ENCODE data around the gene FFAR4.

FFAR4 gene

DNA sequence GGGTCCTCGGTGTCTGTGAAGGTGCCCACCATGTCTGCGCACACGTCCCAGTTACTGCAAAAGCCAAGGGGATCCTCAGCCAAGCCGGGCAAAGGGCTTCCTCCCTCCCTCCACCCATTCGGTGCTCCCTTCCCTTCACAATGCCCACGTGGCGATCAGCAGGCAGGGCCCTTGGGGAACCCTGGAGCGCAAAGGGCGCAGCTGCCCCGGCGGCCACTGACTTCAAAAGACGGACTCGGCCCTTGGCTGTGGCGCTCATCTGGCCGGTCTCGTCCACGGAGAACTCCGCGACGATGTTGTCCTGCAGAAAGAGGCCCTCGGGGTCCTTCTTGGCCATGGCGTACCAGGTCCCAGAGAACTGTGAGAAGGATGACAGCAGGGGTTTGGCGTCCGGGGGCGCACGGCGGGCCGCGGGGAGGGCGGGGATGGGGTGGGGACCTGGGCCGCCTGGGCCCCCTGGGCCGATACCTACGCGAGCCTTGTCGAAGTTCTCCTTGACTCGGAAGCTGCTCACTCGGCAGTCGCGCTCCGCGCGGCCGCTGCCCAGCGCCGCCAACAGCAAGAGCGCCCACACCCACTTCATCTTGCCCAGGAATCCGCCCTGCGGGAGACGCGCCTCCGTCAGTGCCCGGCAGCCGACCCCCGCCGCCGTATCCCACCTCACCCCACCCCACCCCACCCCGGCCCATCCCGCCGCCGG is 34.1 kb downstream of the FFAR4 start:
- DNase-seq (ENCODE audit: low spot score), result peak; percentile 44

DNA sequence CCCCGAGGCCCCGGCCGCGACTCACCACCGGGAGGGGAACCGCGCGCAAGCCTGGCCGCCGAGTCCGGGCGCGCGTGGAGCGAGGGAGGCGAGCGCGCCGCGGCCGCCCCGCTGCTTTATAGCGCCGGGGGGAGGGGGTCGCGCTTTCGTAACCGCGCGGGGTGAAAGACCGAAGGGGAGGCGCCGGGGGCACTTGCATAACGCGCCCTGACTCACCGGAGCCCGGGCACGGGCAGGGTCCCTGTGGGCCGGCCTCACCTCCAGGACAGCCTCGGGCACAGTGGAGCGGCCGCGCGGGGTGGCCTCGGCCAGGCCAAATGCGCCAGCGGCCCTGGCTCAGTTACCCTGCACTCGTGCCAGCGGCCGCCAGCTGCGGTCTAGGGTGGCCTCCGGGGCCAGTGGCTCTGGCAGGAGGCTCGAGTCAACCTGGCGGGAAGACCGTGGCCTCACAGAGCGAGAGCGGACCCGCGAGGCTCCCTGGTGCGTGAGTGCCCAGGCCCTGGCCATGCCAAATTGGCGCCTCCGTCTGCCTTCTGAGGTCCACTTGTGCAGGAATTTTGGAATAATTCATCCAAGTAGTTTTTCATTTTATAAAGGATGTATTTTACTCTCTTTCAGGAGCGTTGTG is 34.8 kb downstream of the FFAR4 start, which contains the start of gene RBP4:
Gene RBP4, minus strand, starts transcription at position 90 of the 628 bp plus-strand sequence. CDS start 207 bp downstream, outside the sequence.
- peak; percentile 24 for DNase-seq (ENCODE audit: low spot score)

DNA sequence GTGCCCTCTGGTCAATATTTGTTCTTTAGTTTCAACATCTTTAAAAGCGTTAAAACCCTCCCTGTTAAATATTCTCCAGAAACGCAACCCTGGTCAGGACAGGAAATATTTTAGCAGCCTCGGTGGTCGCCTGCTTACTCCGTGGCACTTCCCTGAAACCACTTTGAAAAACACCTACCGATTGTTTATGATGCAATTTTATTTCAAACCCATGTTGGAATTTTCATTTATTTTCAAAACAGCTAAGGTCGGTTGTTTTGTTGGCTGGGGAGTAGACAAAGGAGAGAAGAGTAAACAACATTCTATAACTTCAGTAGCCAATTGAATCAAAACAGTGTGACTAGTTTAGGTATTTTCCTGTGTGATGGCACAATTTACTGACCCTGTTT is 35.3 kb downstream of the FFAR4 start:
- DNase-seq (ENCODE audit: low spot score), result no peak

DNA sequence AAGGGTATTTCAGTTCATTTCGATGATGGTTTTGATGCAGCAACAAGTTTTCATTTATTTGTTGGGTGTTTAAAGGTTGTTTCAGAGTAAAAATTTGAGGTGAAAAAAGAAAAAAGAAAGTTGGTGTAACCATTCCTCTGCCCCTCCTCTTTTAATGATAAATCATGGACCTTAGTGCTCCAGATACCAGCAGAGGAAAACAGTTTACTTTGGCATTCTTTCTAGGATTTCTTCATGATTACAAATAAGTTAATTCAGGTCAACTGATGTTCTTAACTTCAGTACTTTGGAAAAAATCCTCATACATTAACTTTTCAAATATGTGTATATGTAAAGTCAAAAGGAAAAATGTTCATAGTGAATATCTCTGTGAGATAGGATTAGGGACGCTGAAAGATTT is 36.6 kb downstream of the FFAR4 start:
- no peak for DNase-seq (ENCODE audit: low spot score)

DNA sequence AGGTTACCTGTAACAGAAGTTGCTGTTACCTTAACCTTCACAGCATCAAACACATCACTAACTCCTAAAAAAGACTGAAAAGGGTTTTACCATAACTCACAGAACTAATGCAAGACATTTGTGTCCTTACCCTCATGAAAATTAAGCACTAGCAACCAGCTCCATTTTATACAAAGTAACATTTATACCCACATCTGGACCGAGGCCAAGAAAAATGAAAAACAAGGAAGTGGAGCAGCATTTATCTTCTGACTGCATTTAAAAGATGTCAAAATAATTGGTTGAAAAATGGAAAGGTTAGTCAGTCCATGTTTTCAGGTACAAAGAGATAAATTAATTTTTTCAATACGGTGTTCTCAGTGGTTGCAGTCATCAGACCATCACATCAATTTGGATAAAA is 37.7 kb downstream of the FFAR4 start:
- no peak for DNase-seq (ENCODE audit: low spot score)

DNA sequence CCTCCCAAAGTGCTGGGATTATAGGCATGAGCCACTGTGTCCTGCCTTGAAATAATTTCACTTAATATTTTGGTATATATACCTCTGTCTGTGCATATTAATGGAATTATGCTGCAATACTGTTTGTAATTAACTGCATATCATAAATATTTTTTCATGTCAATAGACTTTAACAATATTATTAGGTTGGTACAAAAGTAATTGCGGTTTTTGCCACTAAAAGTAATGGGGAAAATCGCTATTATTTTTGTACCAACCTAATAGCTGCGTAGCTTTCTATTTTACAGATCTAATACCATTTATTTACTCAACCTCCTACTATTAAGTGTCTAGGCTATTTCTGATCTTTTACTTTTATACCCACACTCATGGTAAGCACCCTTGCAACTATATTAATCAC is 42.0 kb downstream of the FFAR4 start:
- DNase-seq (ENCODE audit: low spot score), result no peak

DNA sequence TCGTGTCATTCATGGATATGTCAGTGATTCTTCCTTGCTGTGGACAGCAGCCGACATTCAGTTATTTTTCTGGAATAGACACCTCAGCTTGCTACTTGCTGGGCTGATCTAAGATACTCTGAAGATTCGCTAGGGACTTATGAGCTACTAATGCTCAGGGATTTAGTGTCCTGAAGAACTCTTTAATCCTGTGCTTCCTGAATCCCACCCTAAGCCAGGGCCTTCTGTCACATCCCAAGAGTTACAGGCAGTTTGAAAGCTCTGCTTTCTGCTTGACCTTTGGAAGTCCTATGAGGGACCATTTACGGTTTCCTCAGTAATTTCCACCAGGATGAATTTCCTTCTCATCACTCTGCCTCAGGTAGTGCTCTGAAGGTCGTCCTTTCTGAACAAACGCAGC is 45.8 kb downstream of the FFAR4 start, which contains the start of gene PDE6C:
Gene PDE6C, plus strand, starts transcription at position 227 of the 400 bp plus-strand sequence. CDS start 189 bp downstream, outside the sequence.
- no peak for DNase-seq (ENCODE audit: low spot score)

DNA sequence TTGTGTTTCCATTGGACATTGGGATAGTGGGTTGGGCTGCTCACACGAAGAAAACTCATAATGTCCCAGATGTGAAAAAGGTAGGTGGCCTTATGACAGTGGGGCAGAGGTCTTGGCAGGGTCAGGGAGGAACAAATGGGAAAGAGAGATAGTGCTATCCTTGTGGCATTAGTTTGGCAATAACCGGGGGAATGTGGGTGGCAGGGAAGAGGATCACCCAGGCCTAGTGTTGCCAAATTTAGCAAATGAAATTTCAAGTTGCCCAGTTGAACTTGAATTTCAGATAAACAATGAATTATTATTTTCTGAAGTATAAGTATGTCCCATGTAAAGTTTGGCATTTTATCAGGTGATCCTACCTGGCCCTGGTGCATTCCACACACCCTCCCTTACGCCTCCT is 46.7 kb downstream of the FFAR4 start:
- no peak for DNase-seq (ENCODE audit: low spot score)

DNA sequence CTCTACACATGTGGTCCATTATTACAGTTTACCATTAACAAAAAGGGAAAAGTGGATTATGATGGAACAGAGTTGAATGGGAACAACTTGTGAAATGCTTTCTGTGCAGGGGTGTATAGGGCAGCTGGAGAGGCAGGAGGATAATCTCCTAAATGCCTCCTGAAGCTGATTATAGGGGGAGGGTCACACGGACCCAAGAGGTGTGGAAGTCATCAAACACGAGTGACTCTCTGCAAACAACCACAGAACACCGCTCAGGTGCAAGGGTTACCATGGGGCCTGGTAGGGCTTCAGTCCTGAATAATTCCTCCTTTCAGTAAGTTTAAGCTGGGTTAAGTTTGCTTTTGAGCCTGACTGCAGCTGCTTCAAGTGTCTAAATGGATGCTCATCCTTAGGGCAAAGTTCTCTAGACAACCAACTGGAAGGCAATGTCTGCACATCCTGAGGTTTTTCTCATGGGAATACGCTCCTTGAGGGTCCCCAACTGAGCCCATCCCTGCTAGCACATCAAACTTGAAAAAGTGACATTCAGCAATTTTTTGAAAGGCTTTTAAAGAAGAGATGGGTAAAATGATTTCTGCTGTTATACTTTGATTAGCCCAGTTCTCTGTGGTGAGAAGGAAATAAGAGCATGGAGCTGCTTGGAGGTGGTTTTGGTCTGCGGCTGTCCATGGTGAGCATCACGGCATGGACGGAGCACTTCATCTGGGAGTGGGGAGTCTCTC is 47.8 kb downstream of the FFAR4 start:
- DNase-seq (ENCODE audit: low spot score), result no peak

DNA sequence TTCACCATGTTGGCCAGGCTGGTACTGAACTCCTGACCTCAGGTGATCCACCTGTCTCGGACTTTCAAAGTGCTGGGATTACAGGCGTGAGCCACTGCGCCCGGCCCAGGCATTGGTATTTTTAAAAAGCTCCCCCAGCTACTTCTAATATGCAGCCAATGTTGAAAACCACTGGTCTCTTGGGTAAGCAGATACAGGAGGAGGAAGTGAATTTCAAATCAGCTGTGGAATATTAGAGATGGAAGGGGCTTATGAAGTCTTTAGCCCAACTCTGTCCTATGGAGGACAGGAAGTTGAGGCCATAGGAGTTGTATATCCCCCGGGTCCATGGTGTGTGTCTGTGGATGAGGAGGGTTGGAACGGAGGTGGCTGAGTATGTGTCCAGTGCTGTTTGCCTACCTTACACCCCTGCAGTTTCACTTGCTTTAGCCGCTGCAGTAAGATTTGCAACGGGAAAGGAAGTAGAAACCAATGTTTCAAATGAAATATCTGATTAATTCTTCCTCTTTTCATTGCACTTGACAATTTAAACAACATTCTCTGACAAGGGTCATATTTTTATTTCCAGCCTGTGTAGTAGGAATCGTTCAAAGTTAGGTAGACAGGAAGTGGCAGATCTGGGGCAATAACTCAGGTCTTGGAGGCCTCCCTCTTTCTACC is 49.2 kb downstream of the FFAR4 start:
- no peak for DNase-seq (ENCODE audit: low spot score)

DNA sequence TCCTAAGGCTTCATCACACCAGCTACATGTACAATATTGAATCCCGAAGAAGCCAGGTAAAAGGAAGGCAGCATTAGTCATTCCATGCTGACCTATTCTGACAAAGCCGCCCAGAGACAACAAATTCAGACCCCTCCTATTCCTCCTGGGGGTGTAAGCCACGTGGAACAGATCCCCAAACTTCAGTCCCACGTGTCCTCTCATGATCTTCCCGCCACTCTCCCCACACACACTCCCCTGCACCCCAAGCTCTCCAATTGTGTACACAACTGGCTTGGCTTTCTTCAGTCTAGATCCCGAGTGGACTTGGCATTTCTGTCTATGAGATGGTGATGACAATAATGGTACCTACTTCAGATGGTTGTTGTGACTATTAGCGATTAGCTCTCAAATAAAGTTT is 54.5 kb downstream of the FFAR4 start:
- no peak for DNase-seq (ENCODE audit: low spot score)

DNA sequence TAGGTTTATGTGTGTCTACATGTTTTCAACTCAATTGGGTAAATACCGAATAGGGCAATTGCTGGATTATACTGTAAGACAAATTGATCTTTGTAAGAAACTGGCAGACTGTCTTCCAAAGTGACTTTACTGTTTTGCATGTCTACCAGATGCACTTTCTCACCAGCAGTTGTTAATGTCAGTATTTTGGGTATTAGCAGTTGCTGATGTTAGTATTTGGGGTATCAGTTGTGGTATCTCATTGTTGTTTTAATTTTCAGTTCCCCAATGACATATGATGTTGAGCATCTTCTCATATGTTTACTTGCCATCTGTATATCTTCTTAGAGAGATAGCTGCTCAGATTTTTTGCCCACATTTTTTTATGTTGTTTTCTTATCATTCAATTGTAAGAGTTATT is 56.5 kb downstream of the FFAR4 start:
- DNase-seq (ENCODE audit: low spot score), result no peak

DNA sequence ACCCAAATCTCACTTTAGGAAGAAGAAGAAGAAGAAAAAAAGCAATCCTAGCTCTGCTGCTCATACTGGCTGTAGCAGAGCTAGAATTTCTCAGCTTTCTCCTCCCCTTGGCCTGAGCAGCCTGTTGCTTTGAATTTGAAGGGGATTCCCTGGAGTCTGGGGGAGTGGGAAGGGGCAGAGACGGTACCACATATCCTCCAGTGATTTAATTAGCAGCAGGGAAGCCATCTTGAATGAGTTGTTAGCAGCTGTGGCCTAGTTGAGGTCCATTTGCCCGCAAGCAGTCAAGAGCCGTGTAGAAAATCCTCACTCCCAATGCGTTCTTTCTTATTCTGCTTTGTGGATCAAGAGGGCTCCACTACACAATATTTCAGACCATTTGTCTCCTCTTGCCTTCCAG is 62.4 kb downstream of the FFAR4 start:
- no peak for DNase-seq (ENCODE audit: low spot score)

DNA sequence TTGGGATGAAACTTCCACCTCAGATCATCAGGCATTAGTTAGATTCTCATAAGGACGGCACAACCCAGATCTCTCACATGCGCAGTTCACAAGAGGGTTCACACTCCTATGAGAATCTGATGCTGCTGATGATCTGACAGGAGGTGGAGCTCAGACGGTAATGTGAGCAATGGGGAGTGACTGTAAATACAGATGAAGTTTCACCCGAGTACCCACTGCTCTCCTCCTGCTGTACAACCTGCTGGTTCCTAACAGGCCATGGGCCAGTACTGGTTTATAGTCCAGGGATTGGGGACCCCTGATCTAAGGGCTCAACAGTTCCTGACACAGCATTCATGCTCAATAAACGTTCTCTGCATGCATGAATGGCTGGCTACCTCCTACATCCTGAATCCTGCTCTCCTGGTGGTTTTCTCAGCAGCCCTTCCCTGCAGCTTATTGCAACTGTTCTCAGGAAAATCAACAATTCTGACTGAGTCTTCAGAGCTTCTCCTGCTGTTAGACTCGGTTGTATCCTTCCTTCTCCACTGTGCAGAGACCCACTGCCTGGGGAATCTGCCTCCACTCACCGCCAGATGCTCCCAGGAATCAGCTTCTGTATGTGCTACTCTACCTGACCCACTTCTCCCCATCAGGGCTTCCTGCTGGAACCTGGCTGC is 63.3 kb downstream of the FFAR4 start:
- no peak for DNase-seq (ENCODE audit: low spot score)

DNA sequence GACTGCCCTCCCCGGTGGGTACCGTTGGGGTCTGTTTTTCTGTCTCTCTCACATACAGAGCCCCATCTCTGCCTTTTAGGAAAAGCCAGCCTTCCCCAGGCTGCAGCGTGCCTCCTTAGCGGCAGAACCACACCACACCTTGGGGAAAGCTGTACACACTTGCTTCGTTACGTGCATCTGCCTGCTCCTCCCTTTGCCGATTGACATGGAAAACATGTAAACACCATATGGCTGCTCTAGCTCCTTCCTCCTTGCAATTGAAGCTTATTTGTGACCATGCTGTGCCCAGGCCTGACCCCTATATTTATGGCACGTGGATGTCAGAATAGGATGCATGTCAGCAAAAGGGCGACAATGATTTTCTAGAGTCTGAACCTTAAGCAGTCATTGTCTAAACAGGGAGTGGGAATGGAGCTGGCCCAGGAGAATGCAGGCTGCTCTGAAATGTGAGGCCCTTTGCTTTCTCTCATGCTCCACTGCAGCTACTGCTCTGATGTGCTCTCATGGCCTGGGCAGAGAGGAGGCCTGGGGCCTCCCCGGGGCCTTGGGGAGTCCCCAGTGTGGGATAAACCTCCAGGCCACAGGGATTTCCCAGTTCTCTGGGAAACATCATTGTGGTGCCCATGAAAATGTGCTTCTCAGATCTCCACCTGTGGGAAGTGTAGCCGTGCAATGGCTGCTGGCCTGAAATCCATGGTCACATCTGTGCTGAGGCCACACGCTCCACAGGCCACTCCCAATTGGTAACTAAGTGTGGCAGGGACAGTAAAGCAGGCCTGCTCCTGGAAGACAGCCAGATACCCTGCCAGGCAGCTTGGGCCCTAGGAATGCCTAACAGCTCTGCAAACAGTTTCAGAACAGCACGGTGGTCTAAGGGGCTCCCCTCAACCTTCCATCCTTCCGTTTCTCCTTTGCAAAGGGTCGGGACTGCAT is 64.4 kb downstream of the FFAR4 start:
- DNase-seq (ENCODE audit: low spot score), result no peak
